Measurements from ENCODE around the gene NEUROG2. TPM values are rescaled to one million over a fixed set of nuclear protein-coding genes. Genes with fewer than 3 reads are reported as not detected.
"Not testable (repeated sequence)": the region's sequence is repeated elsewhere in the genome, so short reads cannot be mapped to it uniquely, and the experiment has no call there.

The NEUROG2 gene
- total and polyA plus RNA-seq, 2 of the 8 experiments (the other 6 are each of a cell fraction or from before 2014, with no cell fraction given) = 0.03 TPM; not detected in 1

DNA sequence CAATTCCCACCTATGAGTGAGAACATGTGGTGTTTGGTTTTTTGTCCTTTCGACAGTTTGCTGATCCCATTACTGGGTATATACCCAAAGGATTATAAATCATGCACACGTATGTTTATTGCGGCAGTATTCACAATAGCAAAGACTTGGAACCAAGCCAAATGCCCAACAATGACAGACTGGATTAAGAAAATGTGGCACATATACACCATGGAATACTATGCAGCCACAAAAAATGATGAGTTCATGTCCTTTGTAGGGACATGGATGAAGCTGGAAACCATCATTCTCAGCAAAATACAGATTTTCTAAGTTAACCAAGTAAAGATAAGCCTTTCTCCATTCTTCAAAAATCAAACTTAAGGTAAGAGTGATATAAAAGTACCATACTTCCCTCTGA is 38.3 kb upstream of the NEUROG2 start:
- H3K4me1 ChIP-seq (replicated peaks in 1 of 4; ENCODE audit: control insufficient read depth in 3 of 4, insufficient read depth in 4 of 4, low read length in 3 of 4); H2BK15ac ChIP-seq (ENCODE audit: low read length); H3K23me2 ChIP-seq (ENCODE audit: low read depth, low read length); FAIRE-seq; H3K27me3 ChIP-seq (replicated peaks in 1 of 4; ENCODE audit: control insufficient read depth in 3 of 4, extremely low read depth in 1 of 4, insufficient read depth in 3 of 4, low read length in 3 of 4); H3K79me2 ChIP-seq (ENCODE audit: control insufficient read depth in 1 of 2, insufficient read depth in 2 of 2, low read length in 2 of 2); H3K9ac ChIP-seq (replicated peaks in 1 of 4; ENCODE audit: extremely low read depth in 1 of 4, low read depth in 3 of 4, low read length in 3 of 4); H3K27ac ChIP-seq (ENCODE audit: low read depth, low read length); POLR2A ChIA-PET (ENCODE audit: partially characterized antibody); H2BK120ac ChIP-seq (replicated peaks; ENCODE audit: low read depth, low read length); H3K56ac ChIP-seq (replicated peaks; ENCODE audit: insufficient read length, low read depth, low read length); H3K79me1 ChIP-seq (ENCODE audit: low read depth, low read length); H3K14ac ChIP-seq (ENCODE audit: insufficient read length); H3K23ac ChIP-seq (ENCODE audit: insufficient read length); H2AFZ ChIP-seq (ENCODE audit: low read length); H3K9me3 ChIP-seq (ENCODE audit: insufficient read depth in 2 of 2, low read depth in 1 of 2, low read length in 1 of 2); H2BK20ac ChIP-seq (ENCODE audit: low read length); DNase-seq (ENCODE audit: low read depth in 1 of 2, low spot score in 2 of 2); H2AK5ac ChIP-seq (ENCODE audit: low read depth, low read length); H3K18ac ChIP-seq (ENCODE audit: extremely low read depth, low read length); H2BK5ac ChIP-seq (ENCODE audit: low read depth, low read length); H4K8ac ChIP-seq (ENCODE audit: extremely low read depth, insufficient read depth, low read length); H4K20me1 ChIP-seq (replicated peaks in 1 of 2; ENCODE audit: control insufficient read depth in 1 of 2, insufficient read depth in 2 of 2, low read length in 2 of 2); H4K5ac ChIP-seq (ENCODE audit: insufficient read length, low read depth, low read length); H3K4me3 ChIP-seq (ENCODE audit: extremely low read depth in 1 of 4, insufficient read depth in 2 of 4, low read depth in 3 of 4, low read length in 4 of 4); H4K91ac ChIP-seq (replicated peaks; ENCODE audit: insufficient read length, low read length); H3K4ac ChIP-seq (replicated peaks; ENCODE audit: insufficient read length, low read depth, low read length); H2BK12ac ChIP-seq (ENCODE audit: low read depth, low read length); H3K4me2 ChIP-seq (ENCODE audit: insufficient read depth in 1 of 2, low read depth in 2 of 2, low read length in 2 of 2): not testable (repeated sequence)
- CTCF ChIA-PET (ENCODE audit: partially characterized antibody) = interaction anchor here (1.3 to 2.5 kb wide), 2 partner anchors 30 to 33 kb away, joined by 3 to 5 read pairs; no protein-coding TSS in a partner anchor
- 96% methylated on average over 2 of the region's 3 CpGs; no CpG with 5 or more reads in 1 of the 2 experiments for WGBS, 2 experiments (ENCODE audit: extremely low coverage in 1 of 2, insufficient coverage in 1 of 2, insufficient read length in 1 of 2, insufficient replicate concordance in 2 of 2, low coverage in 1 of 2, low lambda C conversion rate in 2 of 2, missing lambda C conversion rate in 1 of 2)
- peaks cover 0 to 12% (median 4%) of the 10 kb centered on the region in 4 experiments; a peak in 4 of 8 replicates for H3K36me3 ChIP-seq (ENCODE audit: control insufficient read depth in 2 of 4, insufficient read depth in 4 of 4, low read length in 3 of 4)

Data from H1 (cell line).